Mesenchymal stem cell (in vitro differentiated cells and primary cell): Measurements from ENCODE around the gene PHKB.

Source experiments
- DNase-seq: peaks from one replicate; pipeline ENCODE4 v3.0.0-alpha.2; 2013
- H2AFZ ChIP-seq: one replicate; pipeline ENCODE4 v1.6.1; 2013; ENCODE audit warnings: low read depth, mild to moderate bottlenecking, control low read depth, inconsistent platforms, low read length, moderate library complexity
- H2AK5ac ChIP-seq: 2 replicates; pipeline ENCODE4 v1.6.1; 2013; ENCODE audit warnings: low read length, moderate library complexity, mild to moderate bottlenecking, inconsistent platforms; ENCODE audit not compliant: severe bottlenecking
- H2BK120ac ChIP-seq: one replicate; pipeline ENCODE4 v1.6.1; 2013; ENCODE audit warnings: low read depth, mild to moderate bottlenecking, inconsistent platforms, low read length, moderate library complexity
- H2BK12ac ChIP-seq, 2 experiments: one replicate each; pipeline ENCODE4 v1.6.1; 2013; ENCODE audit warnings: inconsistent platforms in 2 of 2, low read length in 2 of 2, mild to moderate bottlenecking in 2 of 2, moderate library complexity in 2 of 2, control low read depth in 1 of 2
- H2BK15ac ChIP-seq: one replicate; pipeline ENCODE4 v1.6.1; 2013; ENCODE audit warnings: mild to moderate bottlenecking, low read depth, inconsistent platforms; ENCODE audit not compliant: poor library complexity, severe bottlenecking
- H2BK5ac ChIP-seq: 2 replicates; pipeline ENCODE4 v1.6.1; 2013; ENCODE audit warnings: low read depth, mild to moderate bottlenecking, low read length, control low read depth, inconsistent platforms; ENCODE audit not compliant: poor library complexity, severe bottlenecking
- H3K14ac ChIP-seq, 2 experiments: one replicate each; pipeline ENCODE4 v1.6.1; 2013; ENCODE audit warnings: inconsistent platforms in 2 of 2, low read length in 2 of 2, control low read depth in 1 of 2, mild to moderate bottlenecking in 1 of 2, moderate library complexity in 1 of 2
- H3K18ac ChIP-seq, 2 experiments: one replicate each; pipeline ENCODE4 v1.6.1; 2013; ENCODE audit warnings: inconsistent platforms in 2 of 2, low read length in 2 of 2, control low read depth in 1 of 2, low read depth in 1 of 2, mild to moderate bottlenecking in 1 of 2
- H3K23ac ChIP-seq, 2 experiments: one replicate each; pipeline ENCODE4 v1.6.1; 2013; ENCODE audit warnings: inconsistent platforms in 2 of 2, low read length in 2 of 2, mild to moderate bottlenecking in 2 of 2, moderate library complexity in 2 of 2, control low read depth in 1 of 2
- H3K27ac ChIP-seq: 2 replicates; pipeline ENCODE4 v1.5.1; 2013; ENCODE audit warnings: mild to moderate bottlenecking, moderate library complexity, low read length, control low read depth, inconsistent platforms; ENCODE audit not compliant: poor library complexity, severe bottlenecking
- H3K27me3 ChIP-seq, 2 experiments: 2 replicates each; pipeline versions ENCODE4 v1.6.1 to v1.7.0; 2013; ENCODE audit warnings: low read length in 2 of 2, mild to moderate bottlenecking in 2 of 2, moderate library complexity in 2 of 2, control low read depth in 1 of 2, inconsistent platforms in 1 of 2; ENCODE audit not compliant: control insufficient read depth in 1 of 2, insufficient read depth in 1 of 2
- H3K36me3 ChIP-seq, 2 experiments: 2 replicates each; pipeline versions ENCODE4 v1.6.1 to v1.7.0; 2013; ENCODE audit warnings: low read length in 2 of 2, control low read depth in 1 of 2, inconsistent platforms in 1 of 2, low read depth in 1 of 2, mild to moderate bottlenecking in 1 of 2; ENCODE audit not compliant: insufficient read depth in 2 of 2, control insufficient read depth in 1 of 2
- H3K4ac ChIP-seq, 2 experiments: one replicate each; pipeline ENCODE4 v1.6.1; 2013; ENCODE audit warnings: inconsistent platforms in 2 of 2, low read length in 2 of 2, mild to moderate bottlenecking in 2 of 2, moderate library complexity in 2 of 2, control low read depth in 1 of 2, low read depth in 1 of 2
- H3K4me1 ChIP-seq: 2 replicates; pipeline ENCODE4 v1.6.1; 2013; ENCODE audit warnings: low read depth, low read length, control low read depth; ENCODE audit not compliant: control insufficient read depth, insufficient read depth
- H3K4me2 ChIP-seq: 2 replicates; pipeline ENCODE4 v1.6.1; 2013; ENCODE audit warnings: low read length, mild to moderate bottlenecking, inconsistent platforms; ENCODE audit not compliant: poor library complexity, severe bottlenecking
- H3K4me3 ChIP-seq, 2 experiments: 2 replicates each; pipeline versions ENCODE4 v1.5.1 to v1.7.0; 2013; ENCODE audit warnings: low read length in 2 of 2, mild to moderate bottlenecking in 2 of 2, control low read depth in 1 of 2, low read depth in 1 of 2; ENCODE audit not compliant: insufficient read depth in 1 of 2
- H3K79me1 ChIP-seq: replicated peaks from 2 replicates; pipeline ENCODE4 v1.6.1; 2013; ENCODE audit warnings: mild to moderate bottlenecking, control low read depth, low read length, inconsistent platforms; ENCODE audit not compliant: poor library complexity, severe bottlenecking
- H3K9ac ChIP-seq: 2 replicates; pipeline ENCODE4 v1.7.0; 2013; ENCODE audit warnings: mild to moderate bottlenecking, low read length, moderate library complexity
- H3K9me3 ChIP-seq: 2 replicates; pipeline ENCODE4 v1.7.0; 2013; ENCODE audit warnings: mild to moderate bottlenecking, low read length; ENCODE audit not compliant: control insufficient read depth
- H4K8ac ChIP-seq: one replicate; pipeline ENCODE4 v1.6.1; 2013; ENCODE audit warnings: inconsistent platforms, mild to moderate bottlenecking, low read length, moderate library complexity
- H4K91ac ChIP-seq: one replicate; pipeline ENCODE4 v1.6.1; 2013; ENCODE audit warnings: mild to moderate bottlenecking, low read length, inconsistent platforms
- WGBS: methylation state at CpG from one replicate; pipeline ENCODE4 v1.1.7; 2013; ENCODE audit warnings: mixed read lengths; 5-methylcytosine and 5-hydroxymethylcytosine counted together

PHKB gene

GRCh38 chr16:47524007-47524405, 62.9 kb downstream of the PHKB start:
- Histone ChIP-seq H2BK15ac (no peak overlapping the region), H3K4ac (no peak overlapping the region), H3K27me3 (no peaks in the 10 kb centered on the region), H3K14ac (no peak overlapping the region), H2BK12ac (no peak overlapping the region), H3K79me1 (peaks cover 11% of the 10 kb centered on the region), H3K9me3 (no peaks in the 10 kb centered on the region), H2AFZ (no peak overlapping the region), H2BK5ac (no peak overlapping the region), H3K18ac (no peak overlapping the region), H3K4me3 (no peak overlapping the region), H3K36me3 (peaks cover 3 to 6% of the 10 kb centered on the region in 2 experiments), H3K4me2 (no peak overlapping the region), H3K9ac (no peak overlapping the region), H3K23ac (no peak overlapping the region), H2BK120ac (no peak overlapping the region), H3K27ac (no peak overlapping the region), H4K8ac (no peak overlapping the region), H2AK5ac (no peak overlapping the region), H3K4me1 (no peaks in the 10 kb centered on the region), H4K91ac (no peak overlapping the region)
- DNase-seq = no peak
- 100% methylated on average over 3 of the region's 5 CpGs for WGBS

GRCh38 chr16:47528431-47528830, 67.3 kb downstream of the PHKB start:
- H4K91ac ChIP-seq = no peak overlapping the region
- peaks cover 6 to 15% of the 10 kb centered on the region in 2 experiments for H3K36me3 ChIP-seq
- H2BK15ac ChIP-seq = no peak overlapping the region
- H3K23ac ChIP-seq = no peak overlapping the region
- H2AFZ ChIP-seq = no peak overlapping the region
- DNase-seq = no peak
- no peak overlapping the region for H2BK5ac ChIP-seq
- no peak overlapping the region for H3K27ac ChIP-seq
- no peaks in the 10 kb centered on the region for H3K27me3 ChIP-seq
- no peak overlapping the region for H3K4ac ChIP-seq
- no peak overlapping the region for H2BK12ac ChIP-seq
- H3K4me1 ChIP-seq = no peaks in the 10 kb centered on the region
- H3K14ac ChIP-seq = no peak overlapping the region
- H3K9me3 ChIP-seq = no peaks in the 10 kb centered on the region
- H3K4me2 ChIP-seq = no peak overlapping the region
- no peak overlapping the region for H2AK5ac ChIP-seq
- no peak overlapping the region for H3K9ac ChIP-seq
- H2BK120ac ChIP-seq = no peak overlapping the region
- no peak overlapping the region for H3K4me3 ChIP-seq
- H4K8ac ChIP-seq = no peak overlapping the region
- WGBS = 100% methylated on average over 2 of the region's 4 CpGs
- no peak overlapping the region for H3K18ac ChIP-seq
- H3K79me1 ChIP-seq = peaks cover 20% of the 10 kb centered on the region

DNA sequence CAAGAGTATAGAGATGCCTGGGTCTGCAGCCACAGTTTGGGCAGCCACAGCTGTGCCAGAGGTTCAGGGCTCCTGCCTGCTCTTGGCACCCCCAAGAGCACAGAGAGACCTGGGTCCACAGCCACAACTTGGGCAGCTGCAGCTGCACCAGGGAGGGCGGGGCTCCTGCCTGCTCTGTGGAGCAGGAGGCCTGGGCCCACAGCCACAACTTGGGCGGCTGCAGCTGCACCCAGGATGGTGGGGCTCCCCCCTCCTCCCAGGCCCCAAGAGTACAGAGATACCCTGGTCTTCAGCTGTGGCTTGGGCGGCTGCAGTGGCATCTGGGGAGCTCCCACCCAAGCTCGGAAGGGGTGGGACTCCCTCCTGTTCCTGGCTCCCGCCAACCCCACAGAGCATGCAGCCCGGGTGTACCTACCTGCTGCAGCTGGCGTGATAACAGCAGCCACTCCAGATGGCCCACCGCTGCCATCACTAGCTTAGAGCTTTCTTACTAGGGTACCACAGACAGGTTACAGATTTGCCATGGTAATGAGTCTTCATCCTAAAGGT, 72.7 kb downstream of the PHKB start:
- Histone ChIP-seq H3K9me3 (peaks cover 8% of the 10 kb centered on the region), H3K4me3 (peak overlapping the region in 1 of 2 experiments; percentile 22), H3K4ac (no peak overlapping the region), H4K8ac (no peak overlapping the region), H3K4me2 (no peak overlapping the region), H3K9ac (no peak overlapping the region), H3K4me1 (peaks cover 2% of the 10 kb centered on the region), H2BK12ac (no peak overlapping the region), H2BK5ac (no peak overlapping the region), H2BK15ac (no peak overlapping the region), H3K23ac (no peak overlapping the region), H2AK5ac (no peak overlapping the region), H3K36me3 (peaks cover 14 to 20% of the 10 kb centered on the region in 2 experiments), H3K27ac (no peak overlapping the region), H3K14ac (peak overlapping the region in 1 of 2 experiments; percentile 32), H3K27me3 (no peaks in the 10 kb centered on the region), H3K79me1 (peaks cover 22% of the 10 kb centered on the region), H2BK120ac (no peak overlapping the region), H2AFZ (no peak overlapping the region), H4K91ac (no peak overlapping the region), H3K18ac (no peak overlapping the region)
- DNase-seq = no peak
- WGBS = 98% methylated on average over 8 of the region's 8 CpGs

DNA sequence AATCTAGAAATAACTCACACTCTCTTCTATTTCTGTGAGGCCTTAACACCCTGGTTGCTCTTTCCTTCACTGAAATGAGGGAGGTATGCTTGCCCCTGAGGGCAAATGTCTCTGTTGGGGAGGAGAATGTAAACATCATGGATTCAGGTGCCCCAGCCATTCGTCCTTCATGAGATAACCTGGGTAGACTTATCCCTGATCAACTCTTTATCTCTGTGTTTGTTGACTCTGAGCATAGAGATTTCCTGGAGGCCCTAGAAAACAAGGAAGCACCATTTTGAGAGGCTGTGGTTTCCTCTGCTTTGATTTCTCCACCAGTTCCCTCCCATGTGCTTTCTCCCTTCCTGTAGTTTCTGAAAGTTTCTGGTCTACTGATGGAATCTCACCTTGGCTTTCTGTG, 77.3 kb downstream of the PHKB start:
- no peak overlapping the region for H2BK5ac ChIP-seq
- H3K27ac ChIP-seq = no peak overlapping the region
- H3K18ac ChIP-seq = no peak overlapping the region
- no peak for DNase-seq
- no peak overlapping the region for H2BK120ac ChIP-seq
- no peak overlapping the region for H2AK5ac ChIP-seq
- peaks cover 2% of the 10 kb centered on the region for H3K4me1 ChIP-seq
- no peak overlapping the region for H3K4me3 ChIP-seq
- no peak overlapping the region for H3K9ac ChIP-seq
- no peak overlapping the region for H3K4ac ChIP-seq
- peaks cover 24% of the 10 kb centered on the region for H3K9me3 ChIP-seq
- no peak overlapping the region for H2AFZ ChIP-seq
- no peak overlapping the region for H4K8ac ChIP-seq
- H3K23ac ChIP-seq = no peak overlapping the region
- H2BK12ac ChIP-seq = no peak overlapping the region
- H4K91ac ChIP-seq = no peak overlapping the region
- no peak overlapping the region for H2BK15ac ChIP-seq
- H3K14ac ChIP-seq = no peak overlapping the region
- H3K79me1 ChIP-seq = peaks cover 8% of the 10 kb centered on the region
- no peaks in the 10 kb centered on the region for H3K27me3 ChIP-seq
- WGBS = 86% methylated on average over 1 of the region's 1 CpG
- H3K36me3 ChIP-seq = peaks cover 7 to 11% of the 10 kb centered on the region in 2 experiments
- no peak overlapping the region for H3K4me2 ChIP-seq
